Mesothelial cell of epicardium (in vitro differentiated cells): Measurements from ENCODE around the gene POLR2H. TPM values are rescaled to one million over a fixed set of nuclear protein-coding genes. Genes with fewer than 3 reads are reported as not detected.

ENCODE experiments used
- DNase-seq, 2 experiments: peaks; one replicate each; pipeline ENCODE4 v3.0.0; 2021; ENCODE audit warnings: low spot score in 2 of 2; ENCODE audit not compliant: unreplicated experiment in 2 of 2
- H3K27ac Mint-ChIP-seq: 2 replicates; pipeline ENCODE4 v1.8.0; 2021; ENCODE audit warnings: mixed read lengths
- H3K27me3 Mint-ChIP-seq: 2 replicates; pipeline ENCODE4 v1.8.0; 2021; ENCODE audit warnings: low read depth, mixed read lengths
- H3K36me3 Mint-ChIP-seq: 2 replicates; pipeline ENCODE4 v1.8.0; 2021; ENCODE audit warnings: mixed read lengths
- H3K4me1 Mint-ChIP-seq: 2 replicates; pipeline ENCODE4 v1.8.0; 2021; ENCODE audit warnings: mixed read lengths
- H3K4me3 Mint-ChIP-seq: 2 replicates; pipeline ENCODE4 v1.8.0; 2021; ENCODE audit warnings: mild to moderate bottlenecking, moderate library complexity, mixed read lengths
- H3K9me3 Mint-ChIP-seq: 2 replicates; pipeline ENCODE4 v1.8.0; 2021; ENCODE audit warnings: mixed read lengths
- total RNA-seq: library from RNA; stranded (reverse); gene quantifications from 3 replicates; pipeline ENCODE4 v1.2.1, GENCODE V29; 2021
- TF ChIP-seq, protein P1 (sequence below): fragments of 200-600 bp; sonication (generic); IDR thresholded peaks from one replicate; pipeline ENCODE4 v1.5.0; 2021; ENCODE audit warnings: antibody characterized with exemption; ENCODE audit not compliant: unreplicated experiment

Gene POLR2H
- total RNA-seq, 1 donor from 2014 or later = 82.4 TPM

DNA sequence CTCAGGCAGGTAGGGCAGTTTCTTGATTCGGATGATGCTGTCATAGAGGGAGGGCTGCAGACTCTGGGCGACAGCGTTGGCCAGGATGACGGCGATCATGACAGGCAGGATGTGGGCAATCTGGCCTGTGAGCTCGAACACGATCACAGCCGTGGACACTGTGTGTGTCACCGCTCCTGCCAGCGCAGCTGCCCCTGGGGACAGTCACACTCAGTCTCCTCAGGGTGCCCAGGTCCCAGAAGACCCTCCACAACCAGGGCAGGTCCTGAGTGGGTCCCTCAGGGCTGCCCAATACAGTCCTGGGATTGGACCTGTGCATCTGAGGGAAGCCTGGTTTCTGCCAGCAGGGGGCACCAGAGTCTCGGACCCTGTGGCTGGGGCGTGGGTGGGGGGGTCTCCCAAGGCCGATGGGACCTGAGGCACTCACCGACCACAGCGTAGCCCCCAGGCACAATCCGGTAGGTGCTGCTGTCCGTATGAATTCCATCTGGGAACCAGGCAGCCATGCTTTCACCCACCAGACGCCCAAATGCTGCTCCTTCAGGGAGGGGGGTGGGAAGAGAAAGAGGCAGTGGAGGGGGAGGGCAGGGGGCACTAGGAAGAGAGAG, 7.3 kb upstream of the POLR2H start:
- Mint-ChIP-seq H3K27me3 (no peaks in the 10 kb centered on the region), H3K9me3 (no peaks in the 10 kb centered on the region), H3K27ac (no peak overlapping the region), H3K4me1 (peaks cover 8% of the 10 kb centered on the region), H3K4me3 (no peak overlapping the region), H3K36me3 (peaks cover 8% of the 10 kb centered on the region)
- DNase-seq = peak in 1 of 2 experiments; percentile 65
- TF ChIP-seq, protein P1, sequence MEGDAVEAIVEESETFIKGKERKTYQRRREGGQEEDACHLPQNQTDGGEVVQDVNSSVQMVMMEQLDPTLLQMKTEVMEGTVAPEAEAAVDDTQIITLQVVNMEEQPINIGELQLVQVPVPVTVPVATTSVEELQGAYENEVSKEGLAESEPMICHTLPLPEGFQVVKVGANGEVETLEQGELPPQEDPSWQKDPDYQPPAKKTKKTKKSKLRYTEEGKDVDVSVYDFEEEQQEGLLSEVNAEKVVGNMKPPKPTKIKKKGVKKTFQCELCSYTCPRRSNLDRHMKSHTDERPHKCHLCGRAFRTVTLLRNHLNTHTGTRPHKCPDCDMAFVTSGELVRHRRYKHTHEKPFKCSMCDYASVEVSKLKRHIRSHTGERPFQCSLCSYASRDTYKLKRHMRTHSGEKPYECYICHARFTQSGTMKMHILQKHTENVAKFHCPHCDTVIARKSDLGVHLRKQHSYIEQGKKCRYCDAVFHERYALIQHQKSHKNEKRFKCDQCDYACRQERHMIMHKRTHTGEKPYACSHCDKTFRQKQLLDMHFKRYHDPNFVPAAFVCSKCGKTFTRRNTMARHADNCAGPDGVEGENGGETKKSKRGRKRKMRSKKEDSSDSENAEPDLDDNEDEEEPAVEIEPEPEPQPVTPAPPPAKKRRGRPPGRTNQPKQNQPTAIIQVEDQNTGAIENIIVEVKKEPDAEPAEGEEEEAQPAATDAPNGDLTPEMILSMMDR = peak; percentile 70

DNA sequence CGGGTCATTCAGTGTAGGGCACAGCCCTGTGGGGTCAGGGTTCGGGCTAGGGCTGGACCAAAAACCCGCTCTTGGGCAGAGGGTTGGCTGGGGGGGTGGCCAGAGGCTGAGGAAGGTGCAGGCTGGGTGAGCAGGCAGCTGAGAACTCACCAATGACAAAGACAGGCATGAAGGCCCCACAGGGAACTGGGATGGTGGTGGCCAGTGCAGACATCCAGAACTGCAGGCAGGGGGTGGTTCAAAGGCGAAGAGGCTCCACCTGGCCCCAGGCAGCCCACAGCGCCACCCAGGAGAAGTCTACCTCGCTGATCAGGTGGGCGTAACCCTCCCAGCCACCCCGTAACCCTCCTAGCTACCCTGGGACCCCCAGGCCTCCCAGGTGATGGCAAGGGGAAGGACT, 6.8 kb upstream of the POLR2H start:
- H3K4me3 Mint-ChIP-seq = no peak overlapping the region
- H3K27me3 Mint-ChIP-seq = no peaks in the 10 kb centered on the region
- DNase-seq = no peak
- H3K9me3 Mint-ChIP-seq = no peaks in the 10 kb centered on the region
- TF ChIP-seq, protein P1 = no peak
- peaks cover 8% of the 10 kb centered on the region for H3K36me3 Mint-ChIP-seq
- peaks cover 8% of the 10 kb centered on the region for H3K4me1 Mint-ChIP-seq
- H3K27ac Mint-ChIP-seq = no peak overlapping the region

- H3K36me3 Mint-ChIP-seq = peaks cover 8% of the 10 kb centered on the region
- H3K9me3 Mint-ChIP-seq = no peaks in the 10 kb centered on the region
- DNase-seq = no peak
- no peak overlapping the region for H3K4me3 Mint-ChIP-seq
- no peak overlapping the region for H3K27ac Mint-ChIP-seq
- peaks cover 14% of the 10 kb centered on the region for H3K4me1 Mint-ChIP-seq
- no peaks in the 10 kb centered on the region for H3K27me3 Mint-ChIP-seq
- TF ChIP-seq, protein P1 = no peak
These were observed 6.1 kb upstream of the POLR2H start for GRCh38 chr3:184355261-184356040.

GRCh38 chr3:184357248-184358123, 4.0 kb upstream of the POLR2H start:
- Mint-ChIP-seq H3K4me1 (peaks cover 12% of the 10 kb centered on the region), H3K36me3 (peaks cover 6% of the 10 kb centered on the region), H3K27ac (no peak overlapping the region), H3K4me3 (no peak overlapping the region), H3K27me3 (no peaks in the 10 kb centered on the region), H3K9me3 (no peaks in the 10 kb centered on the region)
- no peak for DNase-seq
- TF ChIP-seq, protein P1 = no peak

DNA sequence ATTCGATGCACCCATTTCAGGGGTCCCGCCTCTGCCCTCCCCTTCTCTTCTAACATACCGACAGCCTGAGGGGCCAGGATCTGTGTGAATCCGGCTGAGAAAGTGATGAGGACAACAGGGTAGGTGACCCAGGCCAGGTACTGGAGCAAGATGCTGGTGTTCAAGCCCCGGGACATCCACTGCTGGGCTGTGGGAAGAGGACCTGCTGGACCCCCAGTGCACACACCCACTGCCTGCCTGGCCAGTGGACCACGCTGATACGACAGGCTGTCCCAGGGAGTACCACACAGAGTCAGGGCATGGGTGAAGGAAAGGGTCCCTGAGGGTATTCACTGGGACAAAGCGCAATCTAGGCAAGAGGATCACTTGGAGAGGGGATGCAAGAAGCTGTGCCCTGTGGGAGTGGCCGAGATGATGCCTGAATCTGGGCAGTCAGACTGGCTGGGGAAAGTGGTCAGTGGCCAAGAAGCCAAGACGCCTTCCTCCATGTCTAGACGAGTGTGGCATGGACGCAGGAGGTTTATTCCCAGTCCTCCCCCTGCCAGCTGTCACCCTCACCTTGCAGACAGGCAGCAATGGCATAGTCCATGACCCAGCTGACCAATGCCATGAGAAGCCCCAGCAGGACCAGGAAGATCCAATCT, 3.3 kb upstream of the POLR2H start:
- Mint-ChIP-seq H3K9me3 (no peaks in the 10 kb centered on the region), H3K27me3 (no peaks in the 10 kb centered on the region), H3K4me3 (no peak overlapping the region), H3K27ac (no peak overlapping the region), H3K36me3 (peaks cover 6% of the 10 kb centered on the region), H3K4me1 (peaks cover 12% of the 10 kb centered on the region)
- TF ChIP-seq, protein P1 = no peak
- DNase-seq = no peak
